Cardiac muscle cell (in vitro differentiated cells and primary cell): ENCODE data around the gene LAMTOR3. TPM values are rescaled to one million over a fixed set of nuclear protein-coding genes. Genes with fewer than 3 reads are reported as not detected.

ENCODE experiments used
- DNase-seq, 2 donors: peaks; one replicate each; pipeline versions ENCODE4 v3.0.0 to v3.0.0-alpha.2; 2010 to 2017; ENCODE audit warnings: low read depth in 1 of 2, low spot score in 1 of 2
- H3K27ac ChIP-seq: fragments of 200-600 bp; sonication (generic); 2 replicates; pipeline ENCODE4 v1.5.1; 2016
- H3K27me3 ChIP-seq: fragments of 200-600 bp; sonication (generic); 2 replicates; pipeline ENCODE4 v1.6.0; 2016; ENCODE audit warnings: control low read depth
- H3K36me3 ChIP-seq: fragments of 200-600 bp; sonication (generic); 2 replicates; pipeline ENCODE4 v1.5.1; 2016; ENCODE audit warnings: control low read depth
- H3K4me1 ChIP-seq: fragments of 200-600 bp; sonication (generic); 2 replicates; pipeline ENCODE4 v1.8.1; 2017; ENCODE audit warnings: low read depth, mild to moderate bottlenecking, mixed run types
- H3K4me3 ChIP-seq: fragments of 200-600 bp; sonication (generic); 2 replicates; pipeline ENCODE4 v1.5.1; 2016; ENCODE audit warnings: mild to moderate bottlenecking
- H3K9me3 ChIP-seq: fragments of 200-600 bp; sonication (generic); 2 replicates; pipeline ENCODE4 v1.5.1; 2017; ENCODE audit warnings: low read depth, mild to moderate bottlenecking, control low read depth
- CTCF ChIP-seq: IDR thresholded peaks from 2 replicates; pipeline ENCODE4 v1.5.1; 2012; ENCODE audit warnings: low read depth, mild to moderate bottlenecking, low read length
- polyA plus RNA-seq: library from polyadenylated mRNA; unstranded; fragments of >200 nt; fragmentation: Nextera tagmentation; extraction: Ambion mirVana; gene quantifications from 2 replicates; pipeline ENCODE4 v1.2.1, GENCODE V29; 2016
- total RNA-seq: library from RNA; depleted of rRNA; stranded (reverse); fragments of >200 nt; gene quantifications from 2 replicates; pipeline ENCODE4 v1.2.3, GENCODE V29; 2016

The LAMTOR3 gene
- total and polyA plus RNA-seq, 2 experiments from 2014 or later: 24.8 to 77.1 TPM

DNA sequence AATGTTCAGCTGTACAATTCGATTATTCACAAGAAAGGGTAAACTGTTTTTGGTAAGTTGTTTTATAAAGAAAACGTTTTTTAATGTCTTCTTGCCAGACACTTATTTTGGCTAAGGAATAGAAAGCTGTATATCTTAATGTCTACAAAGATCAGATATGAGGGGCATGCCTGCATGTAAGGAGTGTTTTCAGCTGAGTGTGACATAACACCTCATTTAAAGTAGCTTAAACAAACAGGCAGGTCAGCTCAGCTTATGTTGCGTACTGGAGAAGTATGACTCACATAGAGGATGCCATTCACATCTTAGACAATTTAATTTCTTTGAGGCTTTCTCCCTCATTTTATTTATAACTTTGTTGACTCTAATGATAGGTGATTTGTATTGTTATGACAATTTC is 30.4 kb downstream of the LAMTOR3 start:
- peak in 1 of 2 donors; percentile 3 for DNase-seq
- Histone ChIP-seq H3K27me3 (no peaks in the 10 kb centered on the region), H3K9me3 (no peaks in the 10 kb centered on the region), H3K36me3 (no peaks in the 10 kb centered on the region), H3K27ac (no peak overlapping the region), H3K4me1 (no peaks in the 10 kb centered on the region), H3K4me3 (no peak overlapping the region)
- no peak for TF ChIP-seq CTCF

GRCh38 chr4:99861120-99861905 is 32.9 kb downstream of the LAMTOR3 start:
- Histone ChIP-seq H3K27me3 (no peaks in the 10 kb centered on the region), H3K4me3 (no peak overlapping the region), H3K4me1 (no peaks in the 10 kb centered on the region), H3K9me3 (no peaks in the 10 kb centered on the region), H3K36me3 (no peaks in the 10 kb centered on the region), H3K27ac (no peak overlapping the region)
- TF ChIP-seq CTCF: no peak
- no peak for DNase-seq

GRCh38 chr4:99860521-99860920 is 33.7 kb downstream of the LAMTOR3 start:
- no peak for TF ChIP-seq CTCF
- Histone ChIP-seq H3K27ac (no peak overlapping the region), H3K9me3 (no peaks in the 10 kb centered on the region)

DNA sequence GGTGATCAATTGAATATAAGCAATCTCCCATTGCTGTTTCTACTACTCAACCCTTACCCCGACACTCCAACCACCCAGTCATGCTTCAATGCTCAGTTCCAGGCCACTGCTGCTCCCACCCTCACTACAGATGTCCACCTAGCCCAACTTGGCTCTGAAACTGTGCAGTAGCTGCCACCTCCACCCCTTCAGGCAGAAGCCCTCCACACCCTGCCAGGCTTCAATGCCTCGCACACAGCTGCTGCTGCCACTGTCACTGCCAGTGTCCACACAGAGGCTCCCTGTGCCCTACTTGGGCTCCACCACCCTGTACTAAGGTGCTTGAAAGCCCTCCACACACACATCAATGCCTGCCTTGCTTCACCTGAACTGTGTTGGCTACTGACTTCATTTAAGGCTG is 34.6 kb downstream of the LAMTOR3 start:
- H3K27me3 ChIP-seq: no peaks in the 10 kb centered on the region
- H3K27ac ChIP-seq: no peak overlapping the region
- DNase-seq: no peak
- H3K4me3 ChIP-seq: no peak overlapping the region
- no peak for TF ChIP-seq CTCF
- H3K36me3 ChIP-seq: no peaks in the 10 kb centered on the region
- H3K9me3 ChIP-seq: no peaks in the 10 kb centered on the region
- no peaks in the 10 kb centered on the region for H3K4me1 ChIP-seq

More at GRCh38 chr4:99860521-99860920, 33.7 kb downstream of the LAMTOR3 start:
- no peak for DNase-seq
- Histone ChIP-seq H3K4me1 (no peaks in the 10 kb centered on the region), H3K36me3 (no peaks in the 10 kb centered on the region), H3K27me3 (no peaks in the 10 kb centered on the region), H3K4me3 (no peak overlapping the region)

GRCh38 chr4:99857307-99857706 is 36.9 kb downstream of the LAMTOR3 start:
- H3K27me3 ChIP-seq: no peaks in the 10 kb centered on the region
- H3K9me3 ChIP-seq: no peaks in the 10 kb centered on the region
- TF ChIP-seq CTCF: no peak
- no peak overlapping the region for H3K27ac ChIP-seq
- DNase-seq: no peak
- no peak overlapping the region for H3K4me3 ChIP-seq
- no peaks in the 10 kb centered on the region for H3K36me3 ChIP-seq
- H3K4me1 ChIP-seq: no peaks in the 10 kb centered on the region
